Measurements from ENCODE around the gene MALT1.

The MALT1 gene

DNA sequence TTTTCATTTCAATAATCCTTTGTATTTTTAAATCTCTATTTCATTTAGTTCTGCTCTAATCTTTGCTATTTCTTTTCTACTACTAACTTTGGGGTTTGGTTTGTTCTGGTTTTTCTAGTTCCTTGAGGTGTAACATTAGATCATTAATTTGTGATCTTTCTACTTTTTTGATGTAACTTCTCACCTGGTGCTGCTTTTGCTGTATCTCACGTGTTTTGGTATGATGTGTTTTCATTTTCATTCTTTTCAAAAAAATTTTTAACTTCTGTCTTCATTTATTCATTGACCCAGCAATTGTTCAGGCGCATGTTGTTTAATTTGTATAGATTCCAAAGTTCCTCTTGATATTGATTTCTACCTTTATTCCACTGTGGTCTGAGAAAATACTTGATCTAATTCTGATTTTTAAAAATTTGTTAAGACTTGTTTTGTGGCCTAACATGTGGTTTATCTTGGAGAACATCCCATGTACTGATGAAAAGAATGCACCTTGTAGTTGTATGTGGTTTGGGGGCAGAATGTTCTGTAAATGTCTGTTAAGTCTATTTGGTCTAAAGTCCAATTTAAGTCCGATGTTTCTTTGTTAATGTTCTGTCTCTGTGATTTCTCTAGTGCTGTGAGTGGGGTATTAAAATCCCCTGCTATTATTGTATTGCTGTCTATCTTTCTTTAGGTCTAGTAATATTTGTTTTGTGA, 17.3 kb upstream of the MALT1 start:
- WGBS (ENCODE audit: insufficient coverage, insufficient read length), result no CpG with 5 or more reads among the region's 3 CpGs
- H3K4me1 ChIP-seq (ENCODE audit: control insufficient read depth, insufficient read depth, low read length), result no peaks in the 10 kb centered on the region
- DNase-seq (ENCODE audit: low read depth, low spot score), result no peak
- no peaks in the 10 kb centered on the region for H3K36me3 ChIP-seq (ENCODE audit: control insufficient read depth, insufficient read depth, low read length)
- H3K9me3 ChIP-seq (ENCODE audit: control insufficient read depth, insufficient read depth, low read length), result no peaks in the 10 kb centered on the region
- no peak overlapping the region for H3K27ac ChIP-seq (ENCODE audit: low read length)
- H3K27me3 ChIP-seq (ENCODE audit: control insufficient read depth, insufficient read depth, low read length), result no peaks in the 10 kb centered on the region
- H3K4me3 ChIP-seq (ENCODE audit: low read length), result no peak overlapping the region

DNA sequence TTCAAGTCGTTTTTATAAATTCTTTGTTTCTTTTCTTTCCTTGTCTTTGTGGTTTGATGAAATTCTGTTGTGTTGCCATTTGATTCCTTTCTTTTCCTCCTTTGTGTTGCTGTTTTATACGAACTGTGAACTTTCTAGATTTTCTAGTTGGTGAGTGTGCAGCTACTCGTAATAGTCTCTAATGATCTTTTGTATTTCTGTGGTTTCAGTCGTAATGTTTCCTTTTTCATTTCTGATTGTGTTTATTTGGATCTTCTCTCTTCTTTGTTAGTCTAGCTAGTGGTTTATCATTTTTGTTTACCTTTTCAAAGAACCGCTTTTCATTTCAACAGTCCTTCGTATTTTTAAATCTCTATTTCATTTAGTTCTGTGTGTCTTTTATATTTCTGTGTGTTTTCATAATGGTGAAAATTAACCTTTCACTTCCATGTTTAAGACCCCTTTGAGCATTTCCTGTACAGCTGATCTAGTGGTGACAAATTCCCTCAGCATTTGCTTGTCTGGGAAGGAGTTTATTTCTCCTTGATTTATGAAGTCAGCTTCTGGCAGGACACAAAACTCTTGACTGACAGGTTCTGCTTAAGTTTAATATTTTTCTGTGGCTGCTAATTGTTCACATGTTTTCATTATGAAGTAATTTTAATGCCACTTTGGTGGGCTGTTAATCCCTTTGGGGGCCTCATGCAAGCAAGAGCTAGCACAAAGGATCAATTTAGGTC, 16.2 kb upstream of the MALT1 start:
- no peaks in the 10 kb centered on the region for H3K4me1 ChIP-seq (ENCODE audit: control insufficient read depth, insufficient read depth, low read length)
- no peaks in the 10 kb centered on the region for H3K9me3 ChIP-seq (ENCODE audit: control insufficient read depth, insufficient read depth, low read length)
- H3K36me3 ChIP-seq (ENCODE audit: control insufficient read depth, insufficient read depth, low read length), result no peaks in the 10 kb centered on the region
- H3K4me3 ChIP-seq (ENCODE audit: low read length), result no peak overlapping the region
- no CpG with 5 or more reads among the region's 6 CpGs for WGBS (ENCODE audit: insufficient coverage, insufficient read length)
- H3K27me3 ChIP-seq (ENCODE audit: control insufficient read depth, insufficient read depth, low read length), result no peaks in the 10 kb centered on the region
- no peak for DNase-seq (ENCODE audit: low read depth, low spot score)
- no peak overlapping the region for H3K27ac ChIP-seq (ENCODE audit: low read length)

DNA sequence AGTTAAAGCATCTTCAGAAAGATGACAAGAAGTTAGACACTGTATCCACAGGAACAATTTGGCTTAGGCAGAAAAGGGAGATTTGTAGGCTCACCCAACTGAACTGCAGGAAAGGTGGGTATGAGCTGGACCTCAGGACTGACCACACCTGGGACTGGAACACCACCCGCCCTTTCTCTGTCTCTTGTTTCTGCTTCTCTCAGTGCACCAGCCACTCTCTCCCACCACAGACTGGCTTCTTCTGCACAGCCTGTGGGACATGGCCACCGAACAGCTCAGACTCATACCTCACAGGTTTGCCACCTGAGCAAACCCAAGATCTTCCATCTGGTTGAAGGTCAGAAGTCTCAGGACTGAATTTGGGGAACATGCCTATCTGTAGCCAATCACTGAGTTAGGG, 14.2 kb upstream of the MALT1 start:
- Histone ChIP-seq H3K9me3 (ENCODE audit: control insufficient read depth, insufficient read depth, low read length) (no peaks in the 10 kb centered on the region), H3K27me3 (ENCODE audit: control insufficient read depth, insufficient read depth, low read length) (no peaks in the 10 kb centered on the region), H3K36me3 (ENCODE audit: control insufficient read depth, insufficient read depth, low read length) (no peaks in the 10 kb centered on the region), H3K4me3 (ENCODE audit: low read length) (no peak overlapping the region), H3K4me1 (ENCODE audit: control insufficient read depth, insufficient read depth, low read length) (no peaks in the 10 kb centered on the region), H3K27ac (ENCODE audit: low read length) (no peak overlapping the region)
- no CpG with 5 or more reads among the region's 2 CpGs for WGBS (ENCODE audit: insufficient coverage, insufficient read length)
- DNase-seq (ENCODE audit: low read depth, low spot score), result no peak

DNA sequence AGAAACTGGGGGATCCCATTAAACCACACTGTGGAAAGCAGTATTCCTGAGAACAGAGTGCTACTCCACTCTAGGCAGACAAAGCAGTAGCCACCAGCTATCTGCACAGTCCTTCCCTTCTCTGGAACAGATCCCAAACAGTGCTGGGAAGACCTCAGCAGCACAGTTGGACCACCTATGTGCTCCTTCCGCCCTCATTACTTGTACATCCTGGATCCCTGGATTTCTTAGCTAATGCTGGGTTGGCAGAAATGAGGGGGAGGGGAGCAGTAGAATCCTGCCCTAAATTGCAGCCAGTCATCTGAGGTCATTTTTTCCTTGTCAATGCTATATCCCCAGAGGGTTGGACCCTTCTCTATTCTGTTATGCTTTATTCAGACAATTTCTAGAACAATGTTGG, 13.8 kb upstream of the MALT1 start:
- H3K27ac ChIP-seq (ENCODE audit: low read length), result no peak overlapping the region
- H3K9me3 ChIP-seq (ENCODE audit: control insufficient read depth, insufficient read depth, low read length), result no peaks in the 10 kb centered on the region
- H3K36me3 ChIP-seq (ENCODE audit: control insufficient read depth, insufficient read depth, low read length), result no peaks in the 10 kb centered on the region
- no peaks in the 10 kb centered on the region for H3K27me3 ChIP-seq (ENCODE audit: control insufficient read depth, insufficient read depth, low read length)
- no CpG with 5 or more reads among the region's 1 CpG for WGBS (ENCODE audit: insufficient coverage, insufficient read length)
- H3K4me3 ChIP-seq (ENCODE audit: low read length), result no peak overlapping the region
- no peak for DNase-seq (ENCODE audit: low read depth, low spot score)
- H3K4me1 ChIP-seq (ENCODE audit: control insufficient read depth, insufficient read depth, low read length), result no peaks in the 10 kb centered on the region

DNA sequence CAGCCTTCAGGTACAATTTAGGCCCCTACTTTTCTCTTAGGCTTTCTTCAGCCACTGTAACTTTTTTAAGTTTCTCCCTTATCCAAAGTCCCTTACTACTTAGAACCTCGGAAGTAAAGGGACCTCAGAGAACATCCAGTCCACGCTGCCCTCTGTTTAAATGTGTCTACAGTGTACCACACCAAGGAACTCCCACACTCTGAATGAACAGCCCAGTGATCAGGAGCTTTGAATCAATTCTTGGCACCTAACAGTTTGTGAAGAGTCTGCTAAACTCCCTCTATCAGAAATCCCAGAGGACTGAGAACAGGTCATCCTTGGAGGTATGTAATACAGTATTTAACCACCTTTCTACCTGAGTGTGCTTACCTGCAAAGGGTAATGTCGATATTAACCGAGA, 11.6 kb upstream of the MALT1 start:
- no CpG with 5 or more reads among the region's 4 CpGs for WGBS (ENCODE audit: insufficient coverage, insufficient read length)
- no peak for DNase-seq (ENCODE audit: low read depth, low spot score)
- Histone ChIP-seq H3K27ac (ENCODE audit: low read length) (no peak overlapping the region), H3K9me3 (ENCODE audit: control insufficient read depth, insufficient read depth, low read length) (no peaks in the 10 kb centered on the region), H3K4me1 (ENCODE audit: control insufficient read depth, insufficient read depth, low read length) (no peaks in the 10 kb centered on the region), H3K36me3 (ENCODE audit: control insufficient read depth, insufficient read depth, low read length) (no peaks in the 10 kb centered on the region), H3K4me3 (ENCODE audit: low read length) (no peak overlapping the region), H3K27me3 (ENCODE audit: control insufficient read depth, insufficient read depth, low read length) (no peaks in the 10 kb centered on the region)

DNA sequence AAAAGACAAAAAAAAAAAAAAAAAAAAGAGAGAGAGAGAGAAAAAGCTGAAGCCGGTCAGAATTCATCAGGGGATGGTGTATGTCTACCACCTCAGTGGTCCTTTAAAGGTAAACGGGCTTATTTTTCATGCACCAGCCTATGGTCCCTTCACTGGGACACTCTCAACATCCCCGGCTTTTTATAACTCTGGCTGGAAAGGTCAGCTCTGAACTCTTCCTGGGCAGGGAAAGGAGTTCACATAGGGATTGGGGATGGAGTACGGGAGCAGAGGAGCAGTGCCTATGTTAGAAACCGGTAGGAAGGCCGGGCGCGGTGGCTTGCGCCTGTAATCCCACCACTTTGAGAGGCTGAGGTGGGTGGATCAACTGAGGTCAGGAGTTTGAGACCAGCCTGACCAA, 10.3 kb upstream of the MALT1 start:
- H3K9me3 ChIP-seq (ENCODE audit: control insufficient read depth, insufficient read depth, low read length), result no peaks in the 10 kb centered on the region
- no peak overlapping the region for H3K27ac ChIP-seq (ENCODE audit: low read length)
- no peak overlapping the region for H3K4me3 ChIP-seq (ENCODE audit: low read length)
- H3K4me1 ChIP-seq (ENCODE audit: control insufficient read depth, insufficient read depth, low read length), result no peaks in the 10 kb centered on the region
- no CpG with 5 or more reads among the region's 9 CpGs for WGBS (ENCODE audit: insufficient coverage, insufficient read length)
- no peak for DNase-seq (ENCODE audit: low read depth, low spot score)
- no peaks in the 10 kb centered on the region for H3K36me3 ChIP-seq (ENCODE audit: control insufficient read depth, insufficient read depth, low read length)
- H3K27me3 ChIP-seq (ENCODE audit: control insufficient read depth, insufficient read depth, low read length), result no peaks in the 10 kb centered on the region

DNA sequence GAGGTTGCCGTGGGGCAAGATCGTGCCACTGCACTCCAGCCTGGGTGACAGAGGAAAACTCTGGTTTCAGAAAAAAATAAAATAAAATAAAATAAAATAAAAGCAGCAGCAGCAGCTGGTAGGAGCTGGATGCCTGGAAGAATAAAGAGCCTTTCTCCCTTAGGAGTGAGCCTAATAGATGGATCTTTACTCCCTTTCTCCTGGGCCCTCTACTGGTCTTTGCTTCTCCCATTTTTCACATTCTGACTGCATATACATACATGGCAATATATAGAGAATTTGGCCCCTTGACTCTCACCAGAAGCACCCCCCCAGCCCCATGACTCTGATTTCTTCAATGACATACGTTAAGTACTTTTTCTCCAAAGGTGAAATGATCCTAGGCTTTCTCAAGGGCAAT, 9.8 kb upstream of the MALT1 start:
- no peaks in the 10 kb centered on the region for H3K4me1 ChIP-seq (ENCODE audit: control insufficient read depth, insufficient read depth, low read length)
- H3K4me3 ChIP-seq (ENCODE audit: low read length), result no peak overlapping the region
- DNase-seq (ENCODE audit: low read depth, low spot score), result no peak
- no peaks in the 10 kb centered on the region for H3K36me3 ChIP-seq (ENCODE audit: control insufficient read depth, insufficient read depth, low read length)
- H3K27ac ChIP-seq (ENCODE audit: low read length), result no peak overlapping the region
- WGBS (ENCODE audit: insufficient coverage, insufficient read length), result no CpG with 5 or more reads among the region's 3 CpGs
- no peaks in the 10 kb centered on the region for H3K9me3 ChIP-seq (ENCODE audit: control insufficient read depth, insufficient read depth, low read length)
- no peaks in the 10 kb centered on the region for H3K27me3 ChIP-seq (ENCODE audit: control insufficient read depth, insufficient read depth, low read length)

DNA sequence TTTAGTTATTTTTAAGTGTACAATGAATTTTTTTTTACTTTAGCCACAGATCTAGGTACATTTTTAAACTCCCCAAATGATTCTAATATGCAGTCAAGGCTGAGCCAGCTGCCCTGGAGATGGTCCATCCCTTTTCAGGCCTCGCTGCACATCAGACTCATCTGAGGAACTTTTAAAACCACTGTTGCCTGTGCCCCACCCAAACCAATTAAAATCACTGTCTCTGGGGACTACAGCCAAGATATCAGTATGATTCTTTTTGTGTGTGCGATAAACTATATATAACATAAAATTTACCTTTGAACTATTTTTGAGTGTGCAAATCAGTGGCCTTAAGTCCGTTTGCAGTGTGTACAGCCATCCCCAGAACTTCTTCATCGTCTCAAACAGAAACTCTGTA, 9.1 kb upstream of the MALT1 start:
- no CpG with 5 or more reads among the region's 4 CpGs for WGBS (ENCODE audit: insufficient coverage, insufficient read length)
- Histone ChIP-seq H3K36me3 (ENCODE audit: control insufficient read depth, insufficient read depth, low read length) (no peaks in the 10 kb centered on the region), H3K27me3 (ENCODE audit: control insufficient read depth, insufficient read depth, low read length) (no peaks in the 10 kb centered on the region), H3K4me1 (ENCODE audit: control insufficient read depth, insufficient read depth, low read length) (no peaks in the 10 kb centered on the region), H3K9me3 (ENCODE audit: control insufficient read depth, insufficient read depth, low read length) (no peaks in the 10 kb centered on the region), H3K27ac (ENCODE audit: low read length) (no peak overlapping the region), H3K4me3 (ENCODE audit: low read length) (no peak overlapping the region)
- DNase-seq (ENCODE audit: low read depth, low spot score), result no peak

DNA sequence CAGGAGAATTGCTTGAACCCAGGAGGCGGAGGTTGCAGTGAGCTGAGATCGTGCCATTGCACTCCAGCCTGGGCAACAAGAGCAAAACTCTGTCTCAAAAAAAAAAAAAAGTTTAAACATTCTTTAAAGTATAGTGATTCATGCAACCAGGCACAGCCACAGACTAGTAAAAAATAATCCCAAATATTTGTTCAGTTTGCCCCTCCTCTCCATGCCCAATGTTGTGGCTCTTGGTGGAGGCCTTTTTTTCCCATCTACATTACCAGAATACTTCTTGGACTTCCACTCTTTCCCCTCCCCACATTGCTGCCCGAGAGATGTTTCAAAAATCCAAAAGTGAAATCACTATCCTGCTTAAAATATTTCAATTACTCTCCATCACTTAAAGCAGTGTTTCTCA, 5.1 kb upstream of the MALT1 start:
- Histone ChIP-seq H3K9me3 (ENCODE audit: control insufficient read depth, insufficient read depth, low read length) (no peaks in the 10 kb centered on the region), H3K27ac (ENCODE audit: low read length) (no peak overlapping the region), H3K4me3 (ENCODE audit: low read length) (no peak overlapping the region), H3K4me1 (ENCODE audit: control insufficient read depth, insufficient read depth, low read length) (no peaks in the 10 kb centered on the region), H3K27me3 (ENCODE audit: control insufficient read depth, insufficient read depth, low read length) (no peaks in the 10 kb centered on the region), H3K36me3 (ENCODE audit: control insufficient read depth, insufficient read depth, low read length) (no peaks in the 10 kb centered on the region)
- no peak for DNase-seq (ENCODE audit: low read depth, low spot score)
- WGBS (ENCODE audit: insufficient coverage, insufficient read length), result no CpG with 5 or more reads among the region's 3 CpGs

DNA sequence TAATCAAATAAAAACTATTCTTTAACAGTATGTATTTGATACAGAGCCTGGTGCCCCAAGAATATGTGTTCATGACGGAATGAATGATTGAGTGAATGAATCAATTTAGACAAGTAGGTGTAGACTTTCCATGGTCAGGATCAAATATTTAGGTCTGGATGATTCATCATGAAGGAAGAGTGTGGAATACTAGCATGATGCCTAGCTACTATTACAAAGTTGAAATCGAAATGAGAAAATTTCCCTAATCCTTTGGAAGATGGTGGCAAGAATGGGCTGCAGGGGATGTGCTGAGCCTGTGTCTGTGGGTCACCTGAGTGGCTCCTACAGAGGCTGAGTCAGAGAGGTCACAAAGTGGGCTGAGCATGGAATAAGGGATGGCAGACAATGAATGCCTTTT, 3.1 kb upstream of the MALT1 start:
- no peak overlapping the region for H3K27ac ChIP-seq (ENCODE audit: low read length)
- H3K4me1 ChIP-seq (ENCODE audit: control insufficient read depth, insufficient read depth, low read length), result no peaks in the 10 kb centered on the region
- WGBS (ENCODE audit: insufficient coverage, insufficient read length), result no CpG with 5 or more reads among the region's 2 CpGs

DNA sequence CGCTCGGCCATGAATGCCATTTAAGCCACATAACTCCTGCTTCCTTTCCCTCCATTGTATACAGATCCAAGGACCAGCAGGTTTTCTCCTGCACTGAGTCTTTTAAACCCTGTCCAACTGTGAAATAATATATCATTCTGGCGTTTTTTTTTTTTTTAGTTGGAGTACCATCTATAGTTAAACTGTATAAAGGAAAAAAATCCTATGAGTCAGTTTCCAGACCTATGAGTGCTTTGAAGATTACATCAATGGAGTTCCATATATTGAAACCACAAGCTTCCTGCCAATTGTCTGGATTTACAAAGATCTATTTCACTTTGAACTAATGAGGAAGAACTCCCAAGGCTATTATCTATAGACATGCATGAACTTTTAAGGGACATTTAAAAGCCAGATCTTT, 2.4 kb upstream of the MALT1 start:
- no peak for DNase-seq (ENCODE audit: low read depth, low spot score)
- H3K36me3 ChIP-seq (ENCODE audit: control insufficient read depth, insufficient read depth, low read length), result no peaks in the 10 kb centered on the region
- no peaks in the 10 kb centered on the region for H3K27me3 ChIP-seq (ENCODE audit: control insufficient read depth, insufficient read depth, low read length)
- H3K9me3 ChIP-seq (ENCODE audit: control insufficient read depth, insufficient read depth, low read length), result no peaks in the 10 kb centered on the region
- H3K4me1 ChIP-seq (ENCODE audit: control insufficient read depth, insufficient read depth, low read length), result no peaks in the 10 kb centered on the region
- H3K27ac ChIP-seq (ENCODE audit: low read length), result no peak overlapping the region
- no CpG with 5 or more reads among the region's 3 CpGs for WGBS (ENCODE audit: insufficient coverage, insufficient read length)
- H3K4me3 ChIP-seq (ENCODE audit: low read length), result no peak overlapping the region

More for the DNA sequence above, 3.1 kb upstream of the MALT1 start:
- Histone ChIP-seq H3K27me3 (ENCODE audit: control insufficient read depth, insufficient read depth, low read length) (no peaks in the 10 kb centered on the region), H3K9me3 (ENCODE audit: control insufficient read depth, insufficient read depth, low read length) (no peaks in the 10 kb centered on the region), H3K4me3 (ENCODE audit: low read length) (no peak overlapping the region), H3K36me3 (ENCODE audit: control insufficient read depth, insufficient read depth, low read length) (no peaks in the 10 kb centered on the region)
- DNase-seq (ENCODE audit: low read depth, low spot score), result no peak
